Thyroid gland (tissue), 4 donors: ENCODE data around the gene BRIP1.

Source experiments
- POLR2A ChIP-seq, 2 donors: fragments of 450-650 bp; IDR thresholded peaks; one replicate each; pipeline ENCODE4 v1.6.1; 2017; ENCODE audit warnings: antibody characterized with exemption in 2 of 2, mild to moderate bottlenecking in 2 of 2, moderate library complexity in 1 of 2
- TF ChIP-seq, protein P1 (sequence below), 6 experiments: fragments of 200-600 bp in 3 of 6; fragments of 450-650 bp in 3 of 6; sonication (generic) in 3 of 6; IDR thresholded peaks; one replicate each; pipeline ENCODE4 v1.5.1; 2016 to 2019; ENCODE audit warnings: antibody characterized with exemption in 6 of 6, mild to moderate bottlenecking in 2 of 6, inconsistent platforms in 1 of 6, moderate library complexity in 1 of 6

DNA sequence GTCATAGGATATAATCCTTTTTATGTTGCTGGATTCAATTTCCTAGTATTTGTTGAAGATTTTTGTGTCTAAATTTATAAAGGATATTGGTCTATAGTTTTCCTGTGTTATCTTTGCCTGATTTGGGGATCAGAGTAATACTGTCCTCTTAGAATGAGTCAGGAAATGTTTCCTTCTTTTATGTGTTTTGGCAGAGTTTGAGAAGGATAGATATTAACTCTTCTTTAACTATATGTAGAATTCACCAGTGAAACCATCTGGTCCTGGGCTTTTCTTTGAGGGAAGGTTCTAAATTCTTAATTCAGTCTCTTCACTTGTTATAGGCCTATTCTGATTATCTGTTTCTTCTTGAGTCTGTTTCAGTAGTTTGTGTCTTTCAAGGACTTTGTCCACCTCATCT, 206.0 kb downstream of the BRIP1 start:
- TF ChIP-seq, protein P1, sequence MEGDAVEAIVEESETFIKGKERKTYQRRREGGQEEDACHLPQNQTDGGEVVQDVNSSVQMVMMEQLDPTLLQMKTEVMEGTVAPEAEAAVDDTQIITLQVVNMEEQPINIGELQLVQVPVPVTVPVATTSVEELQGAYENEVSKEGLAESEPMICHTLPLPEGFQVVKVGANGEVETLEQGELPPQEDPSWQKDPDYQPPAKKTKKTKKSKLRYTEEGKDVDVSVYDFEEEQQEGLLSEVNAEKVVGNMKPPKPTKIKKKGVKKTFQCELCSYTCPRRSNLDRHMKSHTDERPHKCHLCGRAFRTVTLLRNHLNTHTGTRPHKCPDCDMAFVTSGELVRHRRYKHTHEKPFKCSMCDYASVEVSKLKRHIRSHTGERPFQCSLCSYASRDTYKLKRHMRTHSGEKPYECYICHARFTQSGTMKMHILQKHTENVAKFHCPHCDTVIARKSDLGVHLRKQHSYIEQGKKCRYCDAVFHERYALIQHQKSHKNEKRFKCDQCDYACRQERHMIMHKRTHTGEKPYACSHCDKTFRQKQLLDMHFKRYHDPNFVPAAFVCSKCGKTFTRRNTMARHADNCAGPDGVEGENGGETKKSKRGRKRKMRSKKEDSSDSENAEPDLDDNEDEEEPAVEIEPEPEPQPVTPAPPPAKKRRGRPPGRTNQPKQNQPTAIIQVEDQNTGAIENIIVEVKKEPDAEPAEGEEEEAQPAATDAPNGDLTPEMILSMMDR (IDR thresholded peaks at IDR 0.05), result no peak
- TF ChIP-seq POLR2A (IDR thresholded peaks at IDR 0.05), result no peak
